RWPE2 (cell line): ENCODE data around the gene PTPRN2.

Source experiments
- ATAC-seq: fragments of 200-7000 bp; cut with Tn5 transposase; 3 replicates; pipeline ENCODE4 v1.9.1; 2021; ENCODE audit warnings: low read depth
- DNase-seq: peaks from one replicate; pipeline ENCODE4 v3.0.0-alpha.2; 2020; ENCODE audit warnings: low spot score
- H3K27ac ChIP-seq: fragments of 450-650 bp; 2 replicates; pipeline ENCODE4 v1.5.1; 2017; ENCODE audit warnings: mild to moderate bottlenecking; ENCODE audit not compliant: poor library complexity, severe bottlenecking
- H3K27me3 ChIP-seq: fragments of 250-450 bp; sonication (Bioruptor Pico); 2 replicates; pipeline ENCODE4 v1.5.1; 2021; ENCODE audit warnings: mild to moderate bottlenecking, moderate library complexity; ENCODE audit not compliant: insufficient read depth, poor library complexity, severe bottlenecking
- H3K36me3 ChIP-seq: fragments of 250-450 bp; sonication (Bioruptor Pico); 2 replicates; pipeline ENCODE4 v1.5.1; 2020; ENCODE audit warnings: low read depth, mild to moderate bottlenecking, moderate library complexity
- H3K4me1 ChIP-seq: fragments of 250-450 bp; sonication (Bioruptor Pico); 2 replicates; pipeline ENCODE4 v1.5.1; 2021; ENCODE audit warnings: mild to moderate bottlenecking, moderate library complexity; ENCODE audit not compliant: insufficient read depth, poor library complexity, severe bottlenecking
- H3K4me3 ChIP-seq: fragments of 250-450 bp; sonication (Bioruptor Pico); 2 replicates; pipeline ENCODE4 v1.5.1; 2021; ENCODE audit warnings: mild to moderate bottlenecking, moderate library complexity; ENCODE audit not compliant: severe bottlenecking
- H3K9me3 ChIP-seq: fragments of 250-450 bp; sonication (Bioruptor Pico); 2 replicates; pipeline ENCODE4 v1.5.1; 2021; ENCODE audit warnings: mild to moderate bottlenecking, moderate library complexity; ENCODE audit not compliant: severe bottlenecking
- TF ChIP-seq, protein P1 (sequence below): fragments of 450-650 bp; IDR thresholded peaks from one replicate; pipeline ENCODE4 v1.5.1; 2017; ENCODE audit warnings: mild to moderate bottlenecking, moderate library complexity; ENCODE audit not compliant: poor library complexity, severe bottlenecking

PTPRN2 gene

DNA sequence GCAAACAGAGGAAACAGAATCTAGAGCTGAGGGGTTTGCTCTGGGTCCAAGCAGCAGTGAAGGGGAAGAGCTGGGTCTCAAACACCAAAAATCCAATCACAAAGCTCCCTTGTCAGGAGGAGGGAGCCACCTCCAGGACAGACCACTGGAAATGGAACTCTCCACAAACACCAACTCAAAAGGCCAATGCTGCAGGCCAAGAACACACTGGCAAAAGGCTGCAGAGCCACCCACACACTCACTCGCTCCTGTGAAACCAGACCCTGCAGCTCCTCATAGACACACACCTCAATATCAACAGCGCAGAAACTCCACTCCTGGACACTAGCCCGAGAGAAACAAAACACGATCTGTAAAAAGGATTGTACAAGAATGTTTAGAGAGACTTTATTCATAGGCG is 213.5 kb downstream of the PTPRN2 start:
- Histone ChIP-seq H3K4me1 (no peaks in the 10 kb centered on the region), H3K36me3 (no peaks in the 10 kb centered on the region), H3K27me3 (no peaks in the 10 kb centered on the region), H3K4me3 (no peak overlapping the region), H3K9me3 (no peaks in the 10 kb centered on the region), H3K27ac (no peak overlapping the region)
- TF ChIP-seq, protein P1, sequence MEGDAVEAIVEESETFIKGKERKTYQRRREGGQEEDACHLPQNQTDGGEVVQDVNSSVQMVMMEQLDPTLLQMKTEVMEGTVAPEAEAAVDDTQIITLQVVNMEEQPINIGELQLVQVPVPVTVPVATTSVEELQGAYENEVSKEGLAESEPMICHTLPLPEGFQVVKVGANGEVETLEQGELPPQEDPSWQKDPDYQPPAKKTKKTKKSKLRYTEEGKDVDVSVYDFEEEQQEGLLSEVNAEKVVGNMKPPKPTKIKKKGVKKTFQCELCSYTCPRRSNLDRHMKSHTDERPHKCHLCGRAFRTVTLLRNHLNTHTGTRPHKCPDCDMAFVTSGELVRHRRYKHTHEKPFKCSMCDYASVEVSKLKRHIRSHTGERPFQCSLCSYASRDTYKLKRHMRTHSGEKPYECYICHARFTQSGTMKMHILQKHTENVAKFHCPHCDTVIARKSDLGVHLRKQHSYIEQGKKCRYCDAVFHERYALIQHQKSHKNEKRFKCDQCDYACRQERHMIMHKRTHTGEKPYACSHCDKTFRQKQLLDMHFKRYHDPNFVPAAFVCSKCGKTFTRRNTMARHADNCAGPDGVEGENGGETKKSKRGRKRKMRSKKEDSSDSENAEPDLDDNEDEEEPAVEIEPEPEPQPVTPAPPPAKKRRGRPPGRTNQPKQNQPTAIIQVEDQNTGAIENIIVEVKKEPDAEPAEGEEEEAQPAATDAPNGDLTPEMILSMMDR = no peak
- no peak for DNase-seq
- ATAC-seq = no peak

DNA sequence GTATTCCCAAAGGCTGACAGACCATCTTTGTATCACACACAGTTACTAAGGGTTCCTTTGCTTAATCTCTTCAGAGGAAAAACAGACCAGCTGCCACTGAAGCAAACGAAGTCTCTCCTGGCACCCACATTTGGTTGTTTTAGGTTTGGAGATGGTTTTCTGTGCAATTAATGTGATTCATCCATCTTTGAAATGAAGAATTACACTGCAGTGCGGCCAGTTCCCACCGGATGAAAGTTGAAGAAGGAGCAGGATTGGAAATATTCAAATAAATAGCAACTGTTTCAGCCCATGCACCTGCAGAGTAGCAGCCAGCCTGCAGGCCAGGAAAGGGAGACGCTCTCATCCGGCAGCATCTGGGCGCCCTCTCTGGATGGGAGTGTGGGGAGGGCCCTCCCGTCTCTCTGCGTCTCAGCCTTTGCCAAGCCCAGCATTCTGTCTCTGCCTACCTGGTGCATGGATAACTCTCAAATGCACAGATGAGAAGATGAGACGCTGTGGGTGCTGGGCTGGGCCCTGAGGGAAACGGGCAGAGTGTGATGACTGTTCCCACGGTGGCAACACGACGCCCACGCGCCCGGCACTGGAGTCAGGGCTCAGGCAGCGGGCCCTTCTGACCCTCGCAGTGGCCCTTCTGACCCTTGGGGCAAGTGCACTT is 214.0 kb downstream of the PTPRN2 start:
- no peak for ATAC-seq
- Histone ChIP-seq H3K27ac (no peak overlapping the region), H3K9me3 (no peaks in the 10 kb centered on the region)

DNA sequence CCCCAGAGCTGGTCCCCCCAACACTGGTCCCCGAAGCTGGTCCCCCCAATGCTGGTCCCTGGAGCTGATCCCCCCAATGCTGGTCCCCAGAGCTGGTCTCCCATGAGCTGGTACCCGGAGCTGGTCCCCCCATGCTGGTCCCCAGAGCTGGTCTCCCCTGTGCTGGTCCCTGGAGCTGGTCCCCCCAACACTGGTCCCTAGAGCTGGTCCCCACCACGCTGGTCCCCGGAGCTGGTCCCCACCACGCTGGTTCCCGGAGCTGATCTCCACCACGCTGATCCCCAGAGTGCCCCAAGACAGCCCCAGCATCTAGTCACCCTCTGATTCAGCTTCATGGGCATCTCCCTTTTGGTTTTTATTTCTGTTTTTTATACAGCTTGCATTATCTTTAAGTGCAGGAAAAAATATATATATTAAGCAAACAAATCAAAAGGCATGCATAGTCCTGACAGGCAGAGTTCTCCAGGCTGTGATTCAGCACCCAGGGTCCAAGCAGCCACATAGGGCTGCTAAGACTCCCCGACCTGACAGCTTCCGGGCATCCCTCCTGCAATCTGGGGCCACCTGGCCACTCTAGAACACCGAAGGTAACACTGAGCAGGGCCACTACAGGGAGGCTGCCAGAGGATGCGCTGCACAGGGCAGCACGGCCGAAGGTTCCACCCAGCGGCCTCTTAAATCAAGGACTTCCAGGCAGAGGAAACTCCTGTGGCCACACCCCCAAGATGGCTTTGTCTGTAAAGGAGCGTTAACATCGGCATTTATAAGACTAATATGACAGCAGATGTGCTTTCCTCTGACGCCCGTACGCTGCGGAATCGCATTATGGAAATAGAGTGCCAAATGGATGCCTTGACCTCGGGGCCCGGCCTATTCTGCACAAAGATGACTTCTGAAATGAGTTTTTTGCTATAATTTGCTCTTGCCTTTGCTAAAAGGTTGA is 215.0 kb downstream of the PTPRN2 start:
- Histone ChIP-seq H3K9me3 (no peaks in the 10 kb centered on the region), H3K27me3 (no peaks in the 10 kb centered on the region), H3K4me1 (no peaks in the 10 kb centered on the region), H3K27ac (no peak overlapping the region), H3K36me3 (no peaks in the 10 kb centered on the region), H3K4me3 (no peak overlapping the region)
- DNase-seq = no peak
- TF ChIP-seq, protein P1 = no peak
- ATAC-seq = no peak

More for the DNA sequence above, 214.0 kb downstream of the PTPRN2 start:
- Histone ChIP-seq H3K4me3 (no peak overlapping the region), H3K4me1 (no peaks in the 10 kb centered on the region), H3K27me3 (no peaks in the 10 kb centered on the region), H3K36me3 (no peaks in the 10 kb centered on the region)
- TF ChIP-seq, protein P1 = no peak
- no peak for DNase-seq

DNA sequence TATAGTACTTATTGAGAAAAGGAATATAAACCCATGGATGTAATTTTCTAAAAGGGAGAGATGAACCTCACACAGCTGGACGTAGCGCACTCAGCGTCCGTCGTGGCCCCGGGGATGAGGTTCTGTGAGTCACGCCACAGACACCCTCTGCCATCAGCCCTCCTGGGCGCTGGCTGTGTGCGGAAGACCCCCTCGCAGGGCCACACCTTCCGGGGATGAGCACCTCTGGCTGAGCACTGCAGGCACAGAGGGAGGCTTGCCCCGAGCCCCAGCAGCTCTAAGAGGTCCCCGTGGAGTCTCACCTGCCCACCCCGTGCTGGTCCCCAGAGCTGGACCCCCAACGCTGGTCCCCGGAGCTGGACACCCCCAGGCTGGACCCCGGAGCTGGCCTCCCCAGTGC is 215.8 kb downstream of the PTPRN2 start:
- Histone ChIP-seq H3K9me3 (no peaks in the 10 kb centered on the region), H3K36me3 (no peaks in the 10 kb centered on the region), H3K4me3 (no peak overlapping the region), H3K27ac (no peak overlapping the region), H3K4me1 (no peaks in the 10 kb centered on the region), H3K27me3 (no peaks in the 10 kb centered on the region)
- DNase-seq (no peak), ATAC-seq (no peak)
- TF ChIP-seq, protein P1 = no peak
